Glutamatergic neuron (in vitro differentiated cells): ENCODE data around the gene FBXW7. TPM values are rescaled to one million over a fixed set of nuclear protein-coding genes. Genes with fewer than 3 reads are reported as not detected.
A peak's percentile ranks its signal among the peaks of the same experiment; 100 is the strongest.

Experiments
- DNase-seq: peaks from one replicate; pipeline ENCODE4 v3.0.0; 2022
- H3K27ac Mint-ChIP-seq: one replicate; pipeline ENCODE4 v1.8.0; 2020; ENCODE audit warnings: mild to moderate bottlenecking, mixed read lengths, inconsistent platforms; ENCODE audit not compliant: unreplicated experiment
- H3K27me3 Mint-ChIP-seq: one replicate; pipeline ENCODE4 v1.8.0; 2020; ENCODE audit warnings: mild to moderate bottlenecking, moderate library complexity, mixed read lengths, inconsistent platforms; ENCODE audit not compliant: unreplicated experiment
- H3K36me3 Mint-ChIP-seq: one replicate; pipeline ENCODE4 v1.8.0; 2020; ENCODE audit warnings: mild to moderate bottlenecking, mixed read lengths, inconsistent platforms; ENCODE audit not compliant: unreplicated experiment
- H3K4me1 Mint-ChIP-seq: one replicate; pipeline ENCODE4 v1.8.0; 2020; ENCODE audit warnings: mild to moderate bottlenecking, low read depth, mixed read lengths, inconsistent platforms; ENCODE audit not compliant: unreplicated experiment
- H3K4me3 Mint-ChIP-seq: one replicate; pipeline ENCODE4 v1.8.0; 2020; ENCODE audit warnings: mild to moderate bottlenecking, mixed read lengths, inconsistent platforms; ENCODE audit not compliant: unreplicated experiment
- H3K9me3 Mint-ChIP-seq: one replicate; pipeline ENCODE4 v1.8.0; 2020; ENCODE audit warnings: mild to moderate bottlenecking, moderate library complexity, mixed read lengths, inconsistent platforms; ENCODE audit not compliant: unreplicated experiment
- total RNA-seq: library from RNA; stranded (reverse); fragmentation: NEBNext Ultra II Directional; extraction: Animal tissue kit (Norgen Biotek cat#: 25700); gene quantifications from one replicate; pipeline ENCODE4 v1.2.1, GENCODE V29; 2021; ENCODE audit not compliant: unreplicated experiment
- TF ChIP-seq, protein P1 (sequence below): fragments of 200-600 bp; sonication (generic); IDR thresholded peaks from one replicate; pipeline ENCODE4 v1.5.0; 2021; ENCODE audit not compliant: partially characterized antibody, unreplicated experiment

Gene FBXW7
- total RNA-seq, 1 donor from 2014 or later, result 57.5 TPM

GRCh38 chr4:152327606-152328453 is 208.1 kb downstream of the FBXW7 start:
- peaks cover 1% of the 10 kb centered on the region for H3K4me1 Mint-ChIP-seq
- H3K27me3 Mint-ChIP-seq, result no peaks in the 10 kb centered on the region
- no peak overlapping the region for H3K27ac Mint-ChIP-seq
- H3K36me3 Mint-ChIP-seq, result no peaks in the 10 kb centered on the region
- H3K4me3 Mint-ChIP-seq, result no peak overlapping the region
- no peak for DNase-seq
- H3K9me3 Mint-ChIP-seq, result no peaks in the 10 kb centered on the region
- TF ChIP-seq, protein P1, sequence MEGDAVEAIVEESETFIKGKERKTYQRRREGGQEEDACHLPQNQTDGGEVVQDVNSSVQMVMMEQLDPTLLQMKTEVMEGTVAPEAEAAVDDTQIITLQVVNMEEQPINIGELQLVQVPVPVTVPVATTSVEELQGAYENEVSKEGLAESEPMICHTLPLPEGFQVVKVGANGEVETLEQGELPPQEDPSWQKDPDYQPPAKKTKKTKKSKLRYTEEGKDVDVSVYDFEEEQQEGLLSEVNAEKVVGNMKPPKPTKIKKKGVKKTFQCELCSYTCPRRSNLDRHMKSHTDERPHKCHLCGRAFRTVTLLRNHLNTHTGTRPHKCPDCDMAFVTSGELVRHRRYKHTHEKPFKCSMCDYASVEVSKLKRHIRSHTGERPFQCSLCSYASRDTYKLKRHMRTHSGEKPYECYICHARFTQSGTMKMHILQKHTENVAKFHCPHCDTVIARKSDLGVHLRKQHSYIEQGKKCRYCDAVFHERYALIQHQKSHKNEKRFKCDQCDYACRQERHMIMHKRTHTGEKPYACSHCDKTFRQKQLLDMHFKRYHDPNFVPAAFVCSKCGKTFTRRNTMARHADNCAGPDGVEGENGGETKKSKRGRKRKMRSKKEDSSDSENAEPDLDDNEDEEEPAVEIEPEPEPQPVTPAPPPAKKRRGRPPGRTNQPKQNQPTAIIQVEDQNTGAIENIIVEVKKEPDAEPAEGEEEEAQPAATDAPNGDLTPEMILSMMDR, result no peak

GRCh38 chr4:152325831-152326230 is 210.1 kb downstream of the FBXW7 start:
- TF ChIP-seq, protein P1, result no peak
- Mint-ChIP-seq H3K9me3 (no peaks in the 10 kb centered on the region), H3K27me3 (no peaks in the 10 kb centered on the region), H3K4me3 (no peak overlapping the region), H3K4me1 (no peaks in the 10 kb centered on the region), H3K36me3 (no peaks in the 10 kb centered on the region), H3K27ac (no peak overlapping the region)
- DNase-seq, result no peak

GRCh38 chr4:152323221-152323620 is 212.7 kb downstream of the FBXW7 start:
- DNase-seq, result no peak
- H3K4me1 Mint-ChIP-seq, result no peaks in the 10 kb centered on the region
- H3K36me3 Mint-ChIP-seq, result no peaks in the 10 kb centered on the region
- H3K4me3 Mint-ChIP-seq, result no peak overlapping the region
- TF ChIP-seq, protein P1, result no peak
- H3K27ac Mint-ChIP-seq, result no peak overlapping the region
- H3K27me3 Mint-ChIP-seq, result no peaks in the 10 kb centered on the region
- H3K9me3 Mint-ChIP-seq, result no peaks in the 10 kb centered on the region

- Mint-ChIP-seq H3K4me3 (no peak overlapping the region), H3K4me1 (no peaks in the 10 kb centered on the region), H3K27me3 (no peaks in the 10 kb centered on the region), H3K27ac (peak overlapping the region; percentile 34), H3K36me3 (no peaks in the 10 kb centered on the region), H3K9me3 (no peaks in the 10 kb centered on the region)
- TF ChIP-seq, protein P1, result no peak
- no peak for DNase-seq
Observed at GRCh38 chr4:152322656-152323055, 213.2 kb downstream of the FBXW7 start.

GRCh38 chr4:152321923-152322322 is 214.0 kb downstream of the FBXW7 start:
- H3K4me3 Mint-ChIP-seq, result no peak overlapping the region
- no peaks in the 10 kb centered on the region for H3K4me1 Mint-ChIP-seq
- H3K9me3 Mint-ChIP-seq, result no peaks in the 10 kb centered on the region
- H3K27me3 Mint-ChIP-seq, result no peaks in the 10 kb centered on the region
- H3K27ac Mint-ChIP-seq, result no peak overlapping the region
- TF ChIP-seq, protein P1, result peak; percentile 36
- H3K36me3 Mint-ChIP-seq, result no peaks in the 10 kb centered on the region
- DNase-seq, result no peak
